GM18526 (cell line): ENCODE results near the gene SH3BP4.

Experiments
- POLR2A ChIP-seq: IDR thresholded peaks from 3 replicates; pipeline ENCODE4 v1.6.1; 2011; ENCODE audit not compliant: insufficient read length; ENCODE audit errors: extremely low read depth

SH3BP4 gene

GRCh38 chr2:234955091-234955591 is 3.3 kb downstream of the SH3BP4 start:
- TF ChIP-seq POLR2A, result no peak

DNA sequence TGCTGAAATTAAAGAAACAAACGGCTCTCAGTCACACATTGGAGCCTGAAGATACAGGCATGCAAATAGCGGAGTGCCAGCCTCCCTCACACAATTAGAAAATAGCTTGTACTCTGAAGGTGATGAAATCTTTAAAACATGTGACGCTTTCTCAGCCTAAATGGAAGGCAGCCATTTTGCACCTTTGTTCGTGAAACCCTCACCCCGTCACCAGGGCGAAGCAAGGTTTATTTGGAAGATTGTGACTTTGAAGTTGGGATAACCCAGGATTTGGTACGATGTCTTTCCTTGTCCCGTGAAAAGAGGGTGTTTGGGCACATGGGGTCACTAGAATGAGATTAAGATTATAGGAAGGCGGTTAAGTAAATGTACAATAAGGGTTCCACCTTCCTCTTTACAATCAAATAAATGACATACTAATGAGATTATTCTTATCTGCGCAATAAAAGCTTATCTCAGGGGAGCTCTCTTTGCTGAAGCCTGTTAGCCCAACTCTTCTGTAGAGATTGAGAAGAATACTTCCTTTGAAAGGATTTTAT is 4.2 kb downstream of the SH3BP4 start:
- TF ChIP-seq POLR2A, result no peak

DNA sequence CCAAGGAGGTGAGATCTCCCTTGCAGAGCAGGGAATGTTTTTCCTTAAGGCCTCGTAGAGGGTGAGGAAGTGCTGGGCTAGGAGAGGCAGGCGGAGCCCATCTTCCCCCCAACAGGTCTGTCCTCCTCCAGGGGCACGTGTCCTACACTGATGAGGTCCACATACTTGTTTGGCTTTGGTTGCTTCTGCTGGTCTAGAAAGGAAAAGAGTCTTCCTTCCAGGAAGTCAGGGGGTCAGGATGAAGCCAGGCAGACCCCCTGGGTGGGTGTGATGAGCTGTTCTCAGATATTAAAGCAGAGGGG is 6.0 kb downstream of the SH3BP4 start:
- no peak for TF ChIP-seq POLR2A

DNA sequence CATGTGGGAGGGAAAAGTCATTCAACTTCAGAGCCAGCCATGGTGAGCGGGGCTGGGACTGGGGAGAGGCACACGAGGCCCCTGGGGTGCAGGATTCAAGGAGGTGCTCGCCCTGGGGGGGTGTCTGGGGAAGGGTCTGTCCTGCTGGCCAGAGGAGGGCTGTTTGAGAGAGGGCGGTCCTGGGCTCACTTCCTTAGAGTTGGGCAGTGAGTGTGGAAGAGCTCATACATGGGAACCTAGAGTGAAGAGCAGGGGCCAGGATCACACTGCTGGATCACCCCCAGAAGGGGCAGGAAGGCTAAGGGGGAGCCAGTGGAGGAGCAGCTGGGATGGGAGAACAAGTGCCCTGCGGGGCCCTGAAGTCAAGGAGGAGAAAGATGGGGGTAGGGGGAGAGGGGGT is 6.5 kb downstream of the SH3BP4 start:
- TF ChIP-seq POLR2A, result no peak

DNA sequence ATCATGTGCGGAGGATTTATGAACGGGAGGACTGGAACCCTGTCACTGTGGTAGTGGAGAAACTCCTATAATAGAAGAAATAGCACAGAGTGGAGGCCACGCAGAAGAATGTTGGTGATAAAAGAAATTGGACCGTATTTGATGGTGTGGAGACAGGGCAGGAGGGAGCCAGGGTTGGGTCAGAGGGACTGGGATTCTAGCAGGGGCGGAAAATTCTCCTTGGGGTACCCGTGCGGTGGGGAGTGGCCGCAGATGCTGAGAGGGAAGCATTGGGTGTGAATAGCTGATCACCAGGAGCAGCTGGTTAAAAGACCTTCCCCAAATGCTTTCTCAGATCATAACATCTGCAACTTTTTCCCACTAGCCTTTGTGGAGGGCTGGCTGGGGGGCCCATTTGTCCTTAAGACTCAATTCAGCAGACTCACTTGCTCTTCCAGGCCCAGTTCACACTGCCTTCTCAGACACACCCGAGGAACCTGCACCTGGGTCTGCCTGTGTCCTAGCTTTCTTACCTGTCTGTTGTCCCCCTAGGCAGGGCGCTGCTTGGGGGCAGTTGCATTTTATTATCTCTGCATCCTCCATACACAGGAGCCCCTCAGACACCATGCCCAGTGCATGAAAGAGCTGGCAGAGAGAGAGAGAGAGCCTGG is 7.1 kb downstream of the SH3BP4 start:
- no peak for TF ChIP-seq POLR2A

- TF ChIP-seq POLR2A, result no peak
Measured at GRCh38 chr2:234960175-234961088, 8.6 kb downstream of the SH3BP4 start.

- no peak for TF ChIP-seq POLR2A
Measured at GRCh38 chr2:234961784-234962183, 10.0 kb downstream of the SH3BP4 start.

DNA sequence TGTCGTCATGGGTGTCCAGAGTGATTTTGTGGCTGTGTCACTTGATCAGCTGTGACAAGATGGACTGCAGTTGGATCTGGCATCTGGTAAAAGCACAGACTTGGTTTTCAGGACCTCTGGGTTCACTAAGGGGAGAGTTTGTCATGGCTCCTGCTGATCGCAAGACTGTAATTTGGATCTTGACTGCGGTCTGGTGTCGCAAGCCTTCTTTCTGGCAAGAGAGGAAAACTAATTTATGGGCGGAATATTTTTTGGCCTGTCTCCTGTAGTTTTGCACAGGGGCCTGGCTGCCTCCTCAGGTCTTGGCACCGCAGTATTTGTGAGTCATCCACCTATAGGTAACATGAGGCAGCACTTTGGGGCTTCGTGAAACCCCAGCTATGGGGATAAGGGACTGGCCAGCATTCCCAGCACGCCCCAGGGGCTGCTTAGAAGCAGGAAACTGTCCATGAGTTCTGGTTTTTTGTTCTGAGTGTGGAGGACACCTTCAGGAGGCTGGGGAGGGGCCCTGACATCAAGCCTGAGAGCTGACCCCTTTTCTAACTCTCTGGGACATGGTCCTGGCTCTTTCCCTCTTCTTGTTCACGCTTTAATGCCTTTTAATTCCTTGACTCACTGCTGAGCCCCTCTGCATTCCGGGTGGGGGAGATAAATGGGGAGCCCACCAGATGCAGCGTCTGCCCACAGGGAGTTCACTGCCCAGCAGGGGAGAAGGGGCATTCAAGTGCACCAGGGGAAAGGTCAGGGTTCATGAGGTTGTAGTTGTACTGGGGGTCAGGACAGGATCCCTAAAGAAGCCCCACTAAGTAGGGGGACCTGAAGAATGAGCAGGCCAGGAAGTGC is 12.2 kb downstream of the SH3BP4 start:
- TF ChIP-seq POLR2A, result no peak

- no peak for TF ChIP-seq POLR2A
Measured at GRCh38 chr2:234964631-234965461, 13.0 kb downstream of the SH3BP4 start.

- TF ChIP-seq POLR2A, result no peak
Measured at GRCh38 chr2:234966340-234966739, 14.5 kb downstream of the SH3BP4 start.

DNA sequence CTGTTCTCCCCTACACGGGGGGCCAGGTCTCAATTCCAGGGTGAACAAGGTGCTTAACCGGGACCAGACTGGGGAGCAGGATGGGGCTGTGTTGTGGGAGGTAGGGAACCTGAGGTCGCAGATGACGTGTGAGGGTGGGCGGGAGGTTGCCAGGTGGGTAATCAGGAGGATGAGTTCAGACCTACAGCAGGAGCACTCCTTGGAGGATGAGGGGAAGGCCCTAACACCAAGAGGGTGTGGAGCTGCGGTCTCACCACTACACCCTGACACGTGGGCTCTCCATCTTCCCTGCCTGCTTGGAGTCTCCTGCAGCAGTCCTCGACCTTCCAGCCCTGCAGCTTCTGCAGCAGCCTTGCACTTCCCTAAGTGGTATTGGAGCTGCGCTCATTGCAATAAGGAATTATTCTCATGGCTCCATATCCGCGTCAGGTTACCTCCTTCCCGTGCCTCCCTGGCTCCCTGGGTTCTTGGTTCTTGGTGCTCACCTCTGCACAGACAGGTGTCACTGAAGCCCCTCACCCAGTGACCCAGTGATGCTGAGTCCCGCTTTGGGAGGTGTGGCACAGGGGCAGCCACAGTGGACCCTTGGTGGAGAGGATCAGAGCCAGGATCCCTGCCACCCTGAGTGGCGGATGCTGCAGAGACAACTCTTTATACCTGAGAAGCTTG is 15.5 kb downstream of the SH3BP4 start:
- no peak for TF ChIP-seq POLR2A

DNA sequence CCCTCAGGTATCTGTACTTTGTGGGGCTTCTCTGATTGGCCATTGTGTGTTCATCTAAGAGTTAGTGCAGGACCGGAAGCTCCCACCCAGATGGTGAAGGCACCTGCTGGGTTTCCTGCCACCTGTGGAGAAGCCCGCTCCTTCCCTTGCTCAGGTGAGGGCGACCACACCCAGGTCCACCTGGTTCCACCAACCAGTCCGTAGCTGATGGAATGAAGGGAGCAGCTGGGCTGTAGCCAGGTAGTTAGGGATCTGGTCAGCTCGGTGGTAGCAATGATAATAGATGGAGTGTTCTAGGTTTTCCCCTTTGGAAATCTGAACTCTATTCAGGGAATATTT is 16.0 kb downstream of the SH3BP4 start:
- TF ChIP-seq POLR2A, result no peak

GRCh38 chr2:234968631-234969305 is 17.0 kb downstream of the SH3BP4 start:
- no peak for TF ChIP-seq POLR2A

GRCh38 chr2:234969306-234970098 is 17.7 kb downstream of the SH3BP4 start:
- no peak for TF ChIP-seq POLR2A
